HG03354 (cell line): ENCODE results near the gene PEX5L.

Source experiments
- ATAC-seq: cut with Tn5 transposase; IDR thresholded peaks from one replicate; pipeline ENCODE4 v1.9.1; 2021; ENCODE audit warnings: mild to moderate bottlenecking; ENCODE audit not compliant: unreplicated experiment, poor library complexity, severe bottlenecking

PEX5L gene

DNA sequence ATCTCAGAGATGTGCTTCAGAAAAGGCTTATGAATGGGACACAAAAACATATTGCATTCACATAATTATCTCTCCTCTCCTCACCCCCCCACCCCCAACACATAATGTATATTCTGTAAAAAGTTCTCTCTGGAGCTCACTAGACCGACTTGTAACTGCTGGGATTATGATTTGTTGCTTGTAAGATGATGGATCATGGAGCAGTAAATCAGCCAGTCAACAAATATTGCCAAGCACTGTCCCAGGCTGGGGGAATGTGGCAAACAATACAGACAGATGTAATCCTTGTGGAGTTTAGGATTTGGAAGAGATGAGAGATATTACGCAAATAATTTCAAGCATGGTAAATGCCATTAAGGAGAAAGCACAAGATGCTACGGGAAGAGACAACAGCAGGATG lies 114.8 kb downstream of the PEX5L start:
- ATAC-seq: peak; percentile 3

DNA sequence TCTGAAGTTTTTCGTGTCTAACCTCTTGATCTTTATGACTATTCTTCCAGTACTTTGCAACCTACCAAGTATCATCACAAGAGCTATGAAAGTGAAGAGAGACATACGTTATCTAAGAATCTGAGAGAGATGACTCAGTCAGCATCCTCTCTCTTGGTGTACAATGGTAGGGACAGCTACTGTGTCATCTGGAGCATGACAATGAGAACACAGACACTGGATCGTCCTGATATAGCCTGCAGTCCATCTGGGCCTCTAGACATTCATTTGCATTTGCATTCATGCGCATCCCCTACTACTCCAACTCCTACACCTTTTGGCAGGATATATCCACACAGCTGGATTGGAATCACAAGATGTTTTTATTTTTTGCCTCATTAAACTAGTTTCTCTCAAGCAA lies 115.2 kb downstream of the PEX5L start:
- ATAC-seq: peak; percentile 99

DNA sequence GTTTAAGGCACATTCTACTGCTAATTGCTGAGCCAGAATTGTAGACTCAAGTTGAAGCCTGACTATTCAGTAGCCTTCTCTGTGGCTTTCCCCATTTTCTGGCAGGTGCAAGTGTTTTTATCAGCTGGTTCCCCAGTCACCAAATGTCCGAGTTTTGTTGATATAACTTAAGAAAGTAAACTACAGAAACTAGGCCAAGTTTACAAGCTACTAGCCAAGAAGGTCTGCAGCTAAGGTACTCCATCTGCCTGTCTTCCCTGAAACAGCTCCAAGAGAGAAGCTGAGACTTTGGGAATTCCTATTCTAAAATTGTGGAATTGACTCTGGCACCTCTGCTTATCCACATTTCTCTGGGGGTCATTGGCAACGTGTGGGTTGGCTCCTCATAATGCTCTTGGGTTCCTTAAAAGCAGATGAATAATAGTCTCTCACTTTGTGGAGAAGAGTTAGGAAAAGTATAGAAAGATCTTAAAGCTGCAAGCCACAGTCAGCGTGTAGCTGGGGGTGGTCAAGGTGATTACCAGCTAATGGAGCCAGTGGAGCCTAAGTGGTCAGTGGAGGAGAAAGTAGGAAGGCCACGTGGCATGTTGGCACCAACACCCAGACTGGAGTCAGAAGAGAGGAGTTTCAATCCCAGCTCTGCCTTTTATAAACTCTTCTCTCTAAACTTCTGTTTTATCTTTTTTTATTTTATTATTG lies 128.8 kb downstream of the PEX5L start:
- ATAC-seq: no peak

DNA sequence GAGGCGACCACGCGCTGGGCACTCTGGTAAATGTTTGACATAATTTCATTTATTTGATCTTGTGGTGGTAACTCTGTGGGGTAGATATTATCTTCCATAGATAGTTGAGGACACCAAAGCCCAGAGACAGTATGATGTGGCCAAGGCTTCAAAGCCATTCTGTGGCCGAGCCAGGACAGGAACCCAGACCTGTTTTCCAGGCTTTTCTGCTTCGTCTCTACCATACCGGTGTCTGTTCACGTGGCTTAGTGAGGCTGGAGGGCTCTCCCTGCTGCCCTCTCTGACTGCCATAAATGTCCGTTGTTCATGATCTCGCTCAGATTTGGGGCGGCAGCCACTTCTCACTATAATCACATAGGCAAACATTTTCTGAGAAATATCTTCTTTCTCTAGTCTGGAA lies 134.7 kb downstream of the PEX5L start:
- no peak for ATAC-seq

DNA sequence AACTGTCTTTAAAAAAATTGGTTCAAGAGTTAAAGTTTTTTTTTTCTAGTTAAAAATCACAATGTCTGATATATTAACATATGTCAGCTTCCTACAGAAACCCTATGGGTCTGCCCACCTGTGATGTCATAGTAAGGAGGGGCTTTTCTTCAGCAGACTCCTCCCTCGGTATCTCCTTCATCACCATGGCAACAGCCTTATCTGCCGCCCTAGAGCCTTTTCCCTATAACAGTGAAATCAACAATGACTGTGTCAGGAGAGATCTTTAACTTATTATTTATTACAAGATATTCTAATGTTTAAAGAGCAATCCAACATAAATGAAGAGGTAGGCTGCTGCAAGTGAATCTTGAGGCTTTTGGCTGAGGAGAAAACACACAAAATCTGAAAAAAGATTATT lies 138.7 kb downstream of the PEX5L start:
- peak; percentile 98 for ATAC-seq

DNA sequence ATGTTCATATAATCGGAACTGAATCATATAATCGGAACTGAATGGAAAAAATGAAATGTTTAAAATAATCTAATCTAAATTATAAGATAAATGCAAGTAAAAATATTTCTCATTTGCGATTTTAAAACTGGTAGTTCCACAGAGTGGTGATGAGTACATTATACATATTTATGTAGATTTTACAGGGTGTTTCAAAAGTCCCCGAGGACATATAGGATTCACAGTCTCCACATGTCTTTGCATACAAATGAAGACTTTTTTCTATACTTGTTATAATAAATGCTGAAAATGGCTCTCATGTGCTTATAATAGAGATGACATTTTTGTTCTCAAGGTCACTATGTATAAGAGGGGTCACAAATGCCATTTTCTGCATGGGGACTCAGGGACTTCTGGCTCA lies 139.5 kb downstream of the PEX5L start:
- ATAC-seq: no peak

DNA sequence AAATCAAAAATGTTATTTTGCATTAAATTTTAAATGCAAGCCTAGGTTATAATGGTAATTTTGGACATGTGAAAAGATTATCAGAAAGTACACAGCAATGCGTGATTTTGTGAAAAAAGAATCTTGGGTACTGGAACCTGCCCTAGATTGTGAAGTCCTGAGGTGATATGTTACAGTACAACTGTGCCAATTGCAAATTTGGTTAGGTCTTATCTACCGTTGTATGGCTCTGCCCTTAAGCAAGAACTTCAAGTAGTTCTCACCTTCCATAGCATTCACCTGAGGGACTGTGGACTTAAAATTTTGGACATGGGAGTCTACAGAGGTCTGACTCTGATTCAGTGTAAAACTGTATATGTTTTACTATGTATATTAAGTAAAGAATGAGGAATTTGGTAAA lies 140.2 kb downstream of the PEX5L start:
- no peak for ATAC-seq

DNA sequence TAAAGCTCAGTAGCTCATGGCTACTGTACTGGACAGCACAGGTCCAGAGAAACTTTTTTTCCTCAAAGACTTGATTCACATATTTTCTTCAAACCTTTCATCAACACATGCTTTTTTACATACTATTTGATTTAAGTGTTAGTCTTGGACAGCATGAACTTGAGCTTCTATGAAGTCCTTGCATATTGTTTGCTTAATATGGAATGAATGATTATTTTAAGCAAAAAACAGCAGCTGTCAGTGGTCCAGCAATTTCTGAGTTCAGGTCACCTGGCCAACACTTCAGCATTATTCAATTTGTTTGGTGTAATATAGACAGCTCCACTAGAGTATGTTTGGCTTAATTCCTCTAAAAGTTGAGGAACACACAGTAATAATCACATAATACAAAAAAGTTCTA lies 141.4 kb downstream of the PEX5L start:
- ATAC-seq: no peak

DNA sequence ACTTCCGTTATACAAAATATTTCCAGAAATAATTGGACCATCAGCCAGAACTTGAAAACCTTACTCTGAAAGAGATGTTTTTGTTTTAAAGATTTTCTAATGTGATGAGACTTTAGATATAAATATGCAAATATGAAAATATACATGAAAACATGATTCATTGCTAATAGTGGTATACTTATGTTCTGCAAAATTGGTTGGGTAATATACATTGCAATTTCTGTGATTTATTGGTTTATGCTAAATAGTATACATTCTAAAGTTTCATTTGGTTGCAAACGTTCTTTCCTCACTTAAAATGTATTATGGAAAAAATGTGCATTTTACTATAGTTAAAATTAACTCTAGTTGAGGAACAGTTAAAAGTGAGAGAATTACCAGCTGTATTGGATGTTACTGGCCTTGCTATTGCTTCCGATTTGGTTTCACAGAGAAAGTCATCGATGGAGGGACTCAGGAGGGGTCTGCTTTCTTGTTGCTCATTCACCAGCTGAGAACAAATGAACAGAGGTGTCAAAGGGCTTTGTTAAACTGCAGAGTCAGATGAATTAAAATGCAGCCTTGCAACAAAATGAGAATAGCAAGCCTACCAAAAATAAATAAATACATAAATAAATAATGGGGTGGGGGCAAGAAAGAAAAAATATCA lies 149.3 kb downstream of the PEX5L start:
- ATAC-seq: no peak

DNA sequence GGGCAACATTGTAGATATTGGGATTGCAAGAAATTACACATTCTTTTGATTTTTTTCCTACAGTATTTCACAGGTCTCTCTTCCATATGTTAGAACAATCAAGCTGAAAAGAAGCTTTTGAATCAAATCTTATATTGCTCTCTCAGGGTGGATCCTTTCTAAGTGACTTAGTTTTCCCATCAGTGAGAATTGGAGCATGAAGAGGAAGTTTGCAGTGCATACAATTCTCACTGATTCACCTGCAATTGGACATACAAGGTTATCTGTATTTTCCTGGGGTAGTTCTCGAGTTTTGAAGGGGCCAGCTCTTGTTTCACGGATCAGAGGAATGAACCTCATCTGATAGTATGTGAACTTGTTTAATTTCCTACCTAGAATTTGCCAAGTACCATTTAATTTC lies 150.8 kb downstream of the PEX5L start:
- no peak for ATAC-seq

DNA sequence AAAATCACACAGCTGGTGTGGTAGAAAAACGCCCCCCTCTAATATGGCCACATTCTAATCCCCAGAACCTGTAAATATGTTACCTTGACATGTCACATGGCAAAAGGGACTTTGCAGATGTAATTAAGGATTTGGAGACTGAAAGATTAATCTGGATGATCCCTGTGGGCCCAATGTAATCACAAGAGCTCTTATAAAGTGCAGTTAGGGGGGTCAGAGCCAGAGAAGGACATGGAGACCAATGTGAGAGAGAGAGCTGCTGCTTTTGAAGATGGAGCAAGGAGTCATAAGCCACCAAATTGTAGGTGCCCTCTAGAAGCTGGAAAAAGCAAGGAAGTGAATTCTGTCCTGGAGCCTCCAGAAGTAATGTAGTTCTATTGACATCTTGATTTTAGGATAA lies 152.6 kb downstream of the PEX5L start:
- ATAC-seq: no peak

DNA sequence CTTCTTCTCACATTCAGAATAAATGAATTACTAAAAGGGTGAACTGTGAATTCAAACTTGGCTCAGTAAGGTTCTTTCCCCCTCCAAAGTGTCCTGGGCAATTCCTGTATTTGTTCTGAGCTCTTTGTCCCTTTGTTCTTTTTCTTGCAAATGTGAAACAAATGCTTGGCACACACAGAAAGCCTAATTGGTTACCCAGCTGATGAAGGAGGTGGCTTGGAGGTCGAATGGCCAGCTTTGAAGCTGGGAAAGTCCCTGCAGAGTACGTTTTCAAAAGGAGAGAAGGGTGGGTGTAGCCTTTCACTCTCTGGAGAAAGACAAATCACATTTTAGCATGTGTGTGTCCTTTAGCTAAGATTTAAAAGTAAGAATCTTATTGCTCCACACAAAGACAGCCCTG lies 154.4 kb downstream of the PEX5L start:
- peak; percentile 88 for ATAC-seq

DNA sequence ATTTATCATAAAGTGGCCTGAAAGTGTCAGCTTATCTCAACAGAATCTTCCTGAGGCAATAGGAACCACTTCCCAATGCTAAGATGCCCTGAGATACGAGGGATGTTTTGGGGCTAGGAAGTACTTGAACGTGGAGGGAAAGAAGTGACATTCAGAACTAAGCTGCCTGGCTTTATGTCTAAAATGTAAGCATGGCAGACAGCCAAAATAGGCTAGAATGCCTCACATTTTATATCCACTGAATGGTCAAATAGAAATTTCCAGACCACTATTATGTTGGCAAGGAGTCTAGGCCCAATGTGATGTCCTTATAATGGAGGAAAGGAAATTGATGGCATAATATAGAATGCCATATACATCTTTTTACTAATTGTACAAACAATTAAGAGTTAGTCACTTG lies 154.9 kb downstream of the PEX5L start:
- ATAC-seq: no peak

DNA sequence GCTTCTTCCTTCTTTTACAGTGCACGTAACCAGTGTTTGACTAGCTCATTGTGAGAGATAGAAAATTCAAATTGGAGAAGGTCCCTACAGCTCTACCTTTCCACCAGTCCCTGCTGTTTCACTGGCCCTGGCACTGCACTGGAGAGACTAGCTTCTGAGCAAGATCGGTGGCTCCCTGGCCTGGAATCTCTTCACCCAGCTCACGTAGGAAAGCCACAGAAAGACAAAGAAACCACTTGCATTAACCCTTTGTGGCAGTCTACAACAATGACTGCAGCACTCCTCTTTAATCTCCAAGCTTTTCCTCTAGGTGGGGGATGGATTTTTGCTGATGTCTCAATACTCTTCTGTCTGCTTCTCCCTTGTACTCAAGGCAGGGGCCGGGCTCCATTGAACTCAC lies 155.9 kb downstream of the PEX5L start:
- ATAC-seq: no peak

DNA sequence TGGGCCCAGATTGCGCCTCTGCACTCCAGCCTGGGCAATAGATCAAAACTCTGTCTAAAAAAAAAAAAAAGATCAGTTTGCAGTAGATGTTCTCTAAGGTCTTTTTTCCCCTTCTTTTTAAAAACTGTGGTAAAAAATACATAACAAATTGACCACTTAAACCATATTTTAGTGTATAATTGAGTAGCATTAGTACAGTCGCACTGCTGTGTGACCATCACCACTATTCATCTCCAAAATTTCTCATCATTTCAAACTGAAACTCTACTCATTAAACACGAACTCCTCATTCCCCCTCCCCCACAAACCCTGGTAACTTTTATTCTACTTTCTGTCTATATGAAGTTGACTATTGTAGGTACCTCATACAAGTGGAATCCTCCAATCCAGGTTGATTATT lies 160.3 kb downstream of the PEX5L start:
- ATAC-seq: no peak

DNA sequence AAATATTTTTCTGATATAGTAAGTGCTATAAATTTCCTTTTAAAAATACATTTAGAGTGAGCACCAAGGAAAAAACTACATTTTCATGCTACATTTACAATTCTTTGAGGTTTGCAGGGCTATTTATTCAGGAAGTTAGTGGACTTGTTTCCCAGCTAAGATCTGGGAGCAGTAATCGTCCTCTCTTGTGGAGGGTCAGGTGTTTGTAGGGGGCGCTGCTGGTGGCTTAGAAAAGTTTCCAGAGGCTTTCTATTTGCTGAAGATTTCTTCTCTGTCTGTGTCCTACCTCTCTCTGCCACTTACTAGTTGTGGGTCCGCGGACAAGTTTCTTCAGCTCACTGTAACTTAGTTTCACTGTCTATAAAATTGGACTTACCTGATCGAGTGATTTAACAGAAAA lies 163.9 kb downstream of the PEX5L start:
- no peak for ATAC-seq

DNA sequence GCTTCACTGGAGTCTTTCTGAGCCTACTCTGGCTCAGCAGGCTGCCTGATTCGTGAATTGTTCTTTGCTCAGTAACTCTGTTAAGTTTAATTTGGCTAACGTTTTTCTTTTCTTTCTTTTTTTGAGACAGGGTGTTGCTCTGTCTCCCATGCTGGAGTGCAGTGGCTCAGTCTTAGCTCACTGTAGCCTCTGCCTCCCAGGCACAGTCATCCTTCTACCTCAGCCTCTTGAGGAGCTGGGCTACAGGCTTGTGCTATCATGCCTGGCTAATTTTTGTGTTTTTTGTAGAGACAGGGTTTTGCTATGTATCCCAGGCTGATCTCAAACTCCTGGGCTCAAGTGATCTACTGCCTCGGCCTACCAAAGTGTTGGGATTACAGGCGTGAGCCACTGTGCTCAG lies 165.0 kb downstream of the PEX5L start:
- no peak for ATAC-seq

DNA sequence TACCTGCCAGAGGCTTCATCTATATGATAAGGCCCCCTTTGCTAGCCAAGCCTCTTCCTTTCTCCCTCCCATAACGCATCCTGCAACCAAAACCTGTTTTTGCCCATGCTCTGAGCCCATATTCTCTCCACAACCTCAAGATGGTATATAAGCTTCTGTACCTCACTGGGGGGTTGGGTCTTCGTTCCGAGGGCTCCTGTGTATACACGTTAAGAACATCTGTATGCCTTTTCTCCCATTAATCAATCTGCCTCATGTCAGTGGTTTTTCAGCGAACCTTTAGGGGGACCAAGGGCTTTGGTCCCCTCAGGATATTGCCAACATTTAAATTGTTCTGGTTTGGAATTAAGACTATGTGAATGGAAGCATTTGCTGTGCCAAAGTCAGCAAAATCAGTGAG lies 168.0 kb downstream of the PEX5L start:
- ATAC-seq: no peak

DNA sequence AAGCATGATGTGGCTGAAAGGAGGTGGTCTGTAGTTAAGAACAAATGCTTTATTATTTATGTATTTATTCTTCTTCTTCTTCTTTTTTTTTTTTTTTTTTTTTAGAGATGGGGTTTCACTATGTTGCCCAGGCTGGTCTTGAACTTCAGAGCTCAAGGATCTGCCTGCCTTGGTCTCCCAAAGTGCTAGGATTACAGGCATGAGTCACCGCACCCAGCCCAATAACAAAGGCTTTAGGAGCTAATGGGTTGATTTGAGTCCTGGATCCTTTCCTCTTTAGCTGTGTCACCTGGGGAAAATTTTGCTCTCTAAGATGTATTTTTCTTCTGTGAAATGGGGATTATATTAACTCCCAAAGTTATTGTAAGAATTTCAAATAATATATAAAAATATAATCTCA lies 168.8 kb downstream of the PEX5L start:
- ATAC-seq: no peak

DNA sequence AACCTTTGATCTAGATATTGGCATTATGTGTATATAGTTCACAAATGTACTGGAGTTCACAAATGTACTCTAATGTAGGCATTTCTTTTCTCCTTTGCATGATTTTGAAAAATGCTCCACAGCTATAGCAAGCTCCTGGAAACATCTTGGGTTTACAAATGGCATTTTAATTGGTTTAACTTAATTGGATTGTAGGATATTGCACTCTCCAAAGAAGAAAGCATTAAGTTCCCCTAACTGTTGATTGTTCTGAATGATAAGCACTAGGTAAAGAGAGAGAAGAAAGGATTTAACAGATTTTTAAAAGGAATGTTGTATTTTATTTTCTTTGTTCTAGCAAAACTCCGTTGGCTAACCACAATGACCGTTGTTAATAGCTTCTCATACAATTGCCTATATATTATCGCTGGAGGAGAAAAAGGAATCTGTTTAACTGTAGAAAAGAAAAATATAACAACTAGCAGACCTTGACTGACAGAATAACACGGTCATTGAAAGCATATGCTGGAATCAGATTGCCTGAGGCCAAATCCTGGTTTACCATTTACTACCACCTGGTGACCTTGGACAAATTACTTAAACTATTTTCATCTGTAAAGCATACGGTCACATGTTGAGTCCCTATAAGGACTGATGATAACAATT lies 170.8 kb downstream of the PEX5L start:
- ATAC-seq: no peak

DNA sequence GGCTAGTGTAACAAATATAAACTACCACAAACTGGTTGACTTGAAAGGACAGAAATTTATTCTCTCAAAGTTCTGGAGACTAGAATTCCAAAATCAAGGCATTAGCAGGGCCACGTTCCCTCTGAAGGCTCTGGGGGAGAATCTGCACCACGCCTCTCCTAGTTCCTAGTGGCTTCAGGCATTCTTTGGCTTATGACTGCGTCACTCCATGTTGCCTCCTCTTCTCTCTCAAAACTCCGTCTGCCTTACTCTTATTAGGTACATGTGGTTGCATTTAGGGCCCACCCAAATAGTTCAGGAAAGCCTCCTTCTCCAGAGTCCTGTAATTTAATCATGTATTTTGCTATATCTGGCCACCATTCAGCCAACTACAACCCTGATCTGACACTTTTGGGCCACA lies 174.8 kb downstream of the PEX5L start:
- ATAC-seq: no peak
